Testis (tissue), 2 donors: ENCODE data around the gene KMT2A.

ENCODE experiments used
- POLR2A ChIP-seq: fragments of 450-650 bp; IDR thresholded peaks from one replicate; pipeline ENCODE4 v1.6.1; 2017; ENCODE audit warnings: antibody characterized with exemption, mild to moderate bottlenecking, moderate library complexity
- TF ChIP-seq, protein P1 (sequence below), 3 experiments: fragments of 450-650 bp in 2 of 3; fragments of 200-600 bp in 1 of 3; sonication (generic) in 1 of 3; IDR thresholded peaks; one replicate each; pipeline ENCODE4 v1.5.1; 2016 to 2019; ENCODE audit warnings: antibody characterized with exemption in 3 of 3, mild to moderate bottlenecking in 2 of 3, moderate library complexity in 1 of 3

DNA sequence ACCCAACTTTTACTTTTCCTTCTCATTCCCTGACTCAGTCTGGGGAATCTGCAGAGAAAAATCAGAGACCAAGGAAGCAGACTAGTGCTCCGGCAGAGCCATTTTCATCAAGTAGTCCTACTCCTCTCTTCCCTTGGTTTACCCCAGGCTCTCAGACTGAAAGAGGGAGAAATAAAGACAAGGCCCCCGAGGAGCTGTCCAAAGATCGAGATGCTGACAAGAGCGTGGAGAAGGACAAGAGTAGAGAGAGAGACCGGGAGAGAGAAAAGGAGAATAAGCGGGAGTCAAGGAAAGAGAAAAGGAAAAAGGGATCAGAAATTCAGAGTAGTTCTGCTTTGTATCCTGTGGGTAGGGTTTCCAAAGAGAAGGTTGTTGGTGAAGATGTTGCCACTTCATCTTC lies 37.2 kb downstream of the KMT2A start:
- TF ChIP-seq, protein P1, sequence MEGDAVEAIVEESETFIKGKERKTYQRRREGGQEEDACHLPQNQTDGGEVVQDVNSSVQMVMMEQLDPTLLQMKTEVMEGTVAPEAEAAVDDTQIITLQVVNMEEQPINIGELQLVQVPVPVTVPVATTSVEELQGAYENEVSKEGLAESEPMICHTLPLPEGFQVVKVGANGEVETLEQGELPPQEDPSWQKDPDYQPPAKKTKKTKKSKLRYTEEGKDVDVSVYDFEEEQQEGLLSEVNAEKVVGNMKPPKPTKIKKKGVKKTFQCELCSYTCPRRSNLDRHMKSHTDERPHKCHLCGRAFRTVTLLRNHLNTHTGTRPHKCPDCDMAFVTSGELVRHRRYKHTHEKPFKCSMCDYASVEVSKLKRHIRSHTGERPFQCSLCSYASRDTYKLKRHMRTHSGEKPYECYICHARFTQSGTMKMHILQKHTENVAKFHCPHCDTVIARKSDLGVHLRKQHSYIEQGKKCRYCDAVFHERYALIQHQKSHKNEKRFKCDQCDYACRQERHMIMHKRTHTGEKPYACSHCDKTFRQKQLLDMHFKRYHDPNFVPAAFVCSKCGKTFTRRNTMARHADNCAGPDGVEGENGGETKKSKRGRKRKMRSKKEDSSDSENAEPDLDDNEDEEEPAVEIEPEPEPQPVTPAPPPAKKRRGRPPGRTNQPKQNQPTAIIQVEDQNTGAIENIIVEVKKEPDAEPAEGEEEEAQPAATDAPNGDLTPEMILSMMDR (IDR thresholded peaks at IDR 0.05) = no peak
- TF ChIP-seq POLR2A = no peak
